HFFc6 (cell line): ENCODE measurements around the gene GABRB1. TPM values are rescaled to one million over a fixed set of nuclear protein-coding genes. Genes with fewer than 3 reads are reported as not detected.

Experiments
- DNase-seq: peaks from one replicate; pipeline ENCODE4 v3.0.0-alpha.2; 2018
- H3K27ac Mint-ChIP-seq: 2 replicates; pipeline ENCODE4 v1.8.0; 2020; ENCODE audit warnings: mild to moderate bottlenecking, mixed read lengths
- H3K27me3 Mint-ChIP-seq: 2 replicates; pipeline ENCODE4 v1.8.0; 2021; ENCODE audit warnings: mild to moderate bottlenecking, moderate library complexity, mixed read lengths; ENCODE audit not compliant: insufficient read depth
- H3K36me3 Mint-ChIP-seq: 2 replicates; pipeline ENCODE4 v1.8.0; 2021; ENCODE audit warnings: low read depth, mixed read lengths
- H3K4me1 Mint-ChIP-seq: 2 replicates; pipeline ENCODE4 v1.8.0; 2020; ENCODE audit warnings: low read depth, mixed read lengths
- H3K4me3 Mint-ChIP-seq: 2 replicates; pipeline ENCODE4 v1.8.0; 2020; ENCODE audit warnings: mild to moderate bottlenecking, moderate library complexity, mixed read lengths
- H3K9me3 Mint-ChIP-seq: 2 replicates; pipeline ENCODE4 v1.8.0; 2020; ENCODE audit warnings: mild to moderate bottlenecking, mixed read lengths
- CTCF ChIP-seq: fragments of 200-600 bp; sonication (generic); IDR thresholded peaks from 2 replicates; pipeline ENCODE4 v1.5.0; 2021; ENCODE audit warnings: antibody characterized with exemption, mild to moderate bottlenecking
- total RNA-seq, 6 experiments: library from RNA; stranded (reverse); fragmentation: NEBNext Ultra II Directional; extraction: Animal tissue kit (Norgen Biotek cat#: 25700); gene quantifications; 2 replicates in 1 of 6; 3 replicates in 5 of 6; pipeline ENCODE4 v1.2.3, GENCODE V29; 2021

The GABRB1 gene
- total RNA-seq, 6 experiments from 2014 or later: not detected

DNA sequence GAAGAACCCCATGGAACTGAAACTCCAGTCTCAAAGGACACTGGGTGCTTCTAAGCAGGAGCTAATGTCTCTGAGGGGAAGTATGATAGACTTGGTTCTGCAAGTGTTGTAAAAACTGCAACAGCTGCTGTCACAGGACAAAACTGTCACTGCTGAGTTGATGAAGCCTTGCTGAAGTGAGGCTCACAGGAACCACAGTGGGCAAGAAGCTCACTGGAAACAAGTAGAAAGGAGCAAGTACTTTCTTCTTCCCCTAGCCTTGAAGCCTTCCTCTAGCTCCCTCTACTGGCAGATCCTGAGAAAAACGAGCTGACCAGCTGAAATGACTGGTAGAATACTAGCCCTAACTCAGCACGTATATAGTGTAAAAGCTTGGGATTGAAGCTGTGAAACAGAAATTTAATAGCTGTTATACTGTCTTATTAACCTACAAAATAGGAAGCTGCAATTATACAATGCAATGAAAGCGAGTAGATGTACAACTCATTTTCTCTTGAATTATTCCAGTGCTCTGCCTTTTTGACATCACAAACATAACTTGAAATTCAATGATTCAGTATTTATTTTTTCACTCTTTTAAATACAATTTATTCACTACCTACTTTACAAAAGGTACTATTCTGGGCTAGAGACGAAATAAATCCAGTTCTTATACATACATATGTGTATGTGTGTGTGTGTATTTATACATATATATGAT is 91.4 kb downstream of the GABRB1 start:
- no peak overlapping the region for H3K27ac Mint-ChIP-seq
- H3K36me3 Mint-ChIP-seq: no peaks in the 10 kb centered on the region
- no peaks in the 10 kb centered on the region; the same call in none of the 2 replicates for H3K27me3 Mint-ChIP-seq
- TF ChIP-seq CTCF: peak; percentile 93
- no peaks in the 10 kb centered on the region for H3K9me3 Mint-ChIP-seq
- H3K4me1 Mint-ChIP-seq: no peaks in the 10 kb centered on the region
- no peak overlapping the region for H3K4me3 Mint-ChIP-seq
- peak; percentile 68 for DNase-seq

DNA sequence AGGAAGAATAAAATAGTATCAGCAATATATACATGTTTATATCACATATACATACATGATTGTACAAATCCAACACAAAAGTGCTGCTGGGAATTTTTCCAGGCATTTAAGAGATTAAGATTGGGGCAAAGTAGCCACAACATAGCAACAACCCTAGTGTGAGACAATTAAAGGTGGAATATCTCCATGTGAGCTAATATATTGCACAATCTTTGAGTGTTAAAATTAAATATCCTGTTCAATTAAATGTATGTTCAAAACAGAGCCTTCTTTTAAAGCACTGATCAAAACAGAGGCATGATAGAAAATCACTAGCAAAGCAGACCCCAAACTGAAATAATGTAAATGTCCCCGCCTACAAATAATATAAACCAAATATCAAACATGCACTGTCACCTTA is 97.6 kb downstream of the GABRB1 start:
- Mint-ChIP-seq H3K4me1 (no peaks in the 10 kb centered on the region), H3K9me3 (no peaks in the 10 kb centered on the region), H3K27ac (no peak overlapping the region), H3K4me3 (no peak overlapping the region), H3K27me3 (no peaks in the 10 kb centered on the region; the same call in none of the 2 replicates), H3K36me3 (no peaks in the 10 kb centered on the region)
- DNase-seq: no peak
- TF ChIP-seq CTCF: no peak

DNA sequence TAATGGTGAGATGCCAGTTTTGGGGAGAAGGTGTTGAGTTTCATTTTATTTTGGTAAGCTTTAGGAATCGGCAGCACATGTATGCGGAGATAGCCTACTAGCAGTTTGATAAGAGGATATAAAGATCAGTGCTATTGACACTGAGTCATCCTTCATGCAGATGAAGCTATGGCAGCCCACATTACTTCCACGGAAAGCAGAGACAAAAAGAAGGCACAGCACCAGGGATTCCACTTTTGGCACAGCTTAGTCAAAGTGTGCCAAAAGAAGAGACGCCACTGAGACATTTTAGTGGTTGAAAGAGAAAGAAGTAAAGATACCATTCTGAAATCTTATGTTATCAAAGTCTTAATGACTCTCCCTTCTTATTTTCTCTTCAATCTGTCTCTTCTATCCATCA is 103.8 kb downstream of the GABRB1 start:
- H3K27ac Mint-ChIP-seq: no peak overlapping the region
- H3K27me3 Mint-ChIP-seq: peaks cover 3% of the 10 kb centered on the region
- H3K9me3 Mint-ChIP-seq: no peaks in the 10 kb centered on the region
- no peak overlapping the region for H3K4me3 Mint-ChIP-seq
- no peak for TF ChIP-seq CTCF
- no peak for DNase-seq
- no peaks in the 10 kb centered on the region for H3K36me3 Mint-ChIP-seq
- no peaks in the 10 kb centered on the region for H3K4me1 Mint-ChIP-seq

DNA sequence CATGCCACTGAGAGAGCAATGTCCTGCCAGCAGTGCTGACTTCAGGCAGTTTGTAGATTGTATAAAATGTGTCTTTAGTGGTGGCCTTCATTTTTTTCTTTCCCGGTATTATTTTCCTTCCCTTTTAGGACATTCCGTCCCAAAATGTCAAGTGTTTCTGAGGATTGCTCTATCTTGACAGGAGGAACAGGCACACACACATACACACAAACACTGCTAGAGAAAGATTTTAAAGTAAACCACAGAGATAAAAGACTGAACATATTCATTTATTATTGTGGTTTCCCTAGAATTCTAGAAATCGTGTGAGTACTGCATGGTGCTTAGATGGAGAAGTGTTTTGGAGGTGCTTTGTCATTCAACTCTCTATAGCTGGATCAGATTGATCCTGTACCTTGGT is 111.9 kb downstream of the GABRB1 start:
- no peak for DNase-seq
- Mint-ChIP-seq H3K9me3 (no peaks in the 10 kb centered on the region), H3K4me1 (no peaks in the 10 kb centered on the region), H3K27ac (no peak overlapping the region), H3K27me3 (no peaks in the 10 kb centered on the region; the same call in 1 of the 2 replicates), H3K4me3 (no peak overlapping the region), H3K36me3 (no peaks in the 10 kb centered on the region)
- TF ChIP-seq CTCF: no peak

- H3K4me1 Mint-ChIP-seq: no peaks in the 10 kb centered on the region
- no peak for TF ChIP-seq CTCF
- peak; percentile 40 for DNase-seq
- H3K27me3 Mint-ChIP-seq: no peaks in the 10 kb centered on the region
- H3K4me3 Mint-ChIP-seq: no peak overlapping the region
- no peaks in the 10 kb centered on the region for H3K9me3 Mint-ChIP-seq
- H3K36me3 Mint-ChIP-seq: no peaks in the 10 kb centered on the region
- no peak overlapping the region for H3K27ac Mint-ChIP-seq
These were observed 114.3 kb downstream of the GABRB1 start for GRCh38 chr4:47145630-47146029.
